Sigmoid colon (tissue), 7 donors: ENCODE measurements around the gene CNN2. TPM values are rescaled to one million over a fixed set of nuclear protein-coding genes. Genes with fewer than 3 reads are reported as not detected.

Source experiments
- DNase-seq: peaks from one replicate; pipeline ENCODE4 v3.0.0-alpha.2; 2019
- H3K27ac ChIP-seq, 4 donors: fragments of 200-600 bp; sonication (generic); one replicate each; pipeline ENCODE4 v1.5.1; 2016 to 2019; ENCODE audit warnings: mild to moderate bottlenecking in 1 of 4
- H3K27me3 ChIP-seq, 3 donors: fragments of 200-600 bp; sonication (generic); one replicate each; pipeline ENCODE4 v1.5.1; 2019; ENCODE audit warnings: mild to moderate bottlenecking in 1 of 3
- H3K36me3 ChIP-seq, 4 donors: fragments of 200-600 bp; sonication (generic); one replicate each; pipeline ENCODE4 v1.5.1; 2016 to 2019
- H3K4me1 ChIP-seq, 4 donors: fragments of 200-600 bp; sonication (generic); one replicate each; pipeline ENCODE4 v1.5.1; 2017 to 2019
- H3K4me3 ChIP-seq, 4 donors: fragments of 200-600 bp; sonication (generic); one replicate each; pipeline ENCODE4 v1.5.1; 2017 to 2019; ENCODE audit warnings: mild to moderate bottlenecking in 2 of 4, moderate library complexity in 1 of 4
- H3K9me3 ChIP-seq, 4 donors: fragments of 200-600 bp in 3 of 4; sonication (generic) in 3 of 4; one replicate each; pipeline versions ENCODE4 v1.5.1 to v1.6.1; 2013 to 2019
- EP300 ChIP-seq, 4 donors: sonication (generic); formaldehyde crosslinking; IDR thresholded peaks; one replicate each; pipeline ENCODE4 v1.6.1; 2017; ENCODE audit warnings: antibody characterized with exemption in 4 of 4
- POLR2A ChIP-seq, 2 donors: fragments of 450-650 bp; IDR thresholded peaks; one replicate each; pipeline ENCODE4 v1.6.1; 2016; ENCODE audit warnings: antibody characterized with exemption in 2 of 2, mild to moderate bottlenecking in 2 of 2, moderate library complexity in 2 of 2
- POLR2AphosphoS5 ChIP-seq, 4 donors: sonication (generic); formaldehyde crosslinking; IDR thresholded peaks; one replicate each; pipeline ENCODE4 v1.6.1; 2017; ENCODE audit warnings: antibody characterized with exemption in 4 of 4
- whole genome bisulfite sequencing, 2 donors: extraction: QIAGEN DNeasy Blood & Tissue Kit; methylation state at CpG; one replicate each; pipeline ENCODE4 v1.1.7; 2013; 5-methylcytosine and 5-hydroxymethylcytosine counted together
- intact Hi-C: fragments of 100-400 bp; cut with DNase I; formaldehyde crosslinking; loops from one replicate; pipeline ENCODE4 v1.15.1; 2023
- polyA plus RNA-seq, 3 donors: library from polyadenylated mRNA; stranded (reverse); fragments of 200-250 nt; gene quantifications; one replicate each; pipeline ENCODE4 v1.2.3, GENCODE V29; 2013
- total RNA-seq, 4 donors: library from RNA; depleted of rRNA; stranded (reverse); fragments of >200 nt; gene quantifications; one replicate each; pipeline ENCODE4 v1.1.0, GENCODE V29; 2016
- TF ChIP-seq, protein P1 (sequence below), 4 experiments: fragments of 450-650 bp in 3 of 4; fragments of 200-600 bp in 1 of 4; IDR thresholded peaks; one replicate each; pipeline ENCODE4 v1.5.1; 2016 to 2019; ENCODE audit warnings: antibody characterized with exemption in 4 of 4, mild to moderate bottlenecking in 3 of 4, moderate library complexity in 2 of 4
- donor health status: healthy with polysubstance abuse.
- donor health status: Bipolar disorder and iron deficiency.
- donor health status: healthy.

CNN2 gene
- total and polyA plus RNA-seq, 7 donors: 25.5 to 115 (median 48.0) TPM

DNA sequence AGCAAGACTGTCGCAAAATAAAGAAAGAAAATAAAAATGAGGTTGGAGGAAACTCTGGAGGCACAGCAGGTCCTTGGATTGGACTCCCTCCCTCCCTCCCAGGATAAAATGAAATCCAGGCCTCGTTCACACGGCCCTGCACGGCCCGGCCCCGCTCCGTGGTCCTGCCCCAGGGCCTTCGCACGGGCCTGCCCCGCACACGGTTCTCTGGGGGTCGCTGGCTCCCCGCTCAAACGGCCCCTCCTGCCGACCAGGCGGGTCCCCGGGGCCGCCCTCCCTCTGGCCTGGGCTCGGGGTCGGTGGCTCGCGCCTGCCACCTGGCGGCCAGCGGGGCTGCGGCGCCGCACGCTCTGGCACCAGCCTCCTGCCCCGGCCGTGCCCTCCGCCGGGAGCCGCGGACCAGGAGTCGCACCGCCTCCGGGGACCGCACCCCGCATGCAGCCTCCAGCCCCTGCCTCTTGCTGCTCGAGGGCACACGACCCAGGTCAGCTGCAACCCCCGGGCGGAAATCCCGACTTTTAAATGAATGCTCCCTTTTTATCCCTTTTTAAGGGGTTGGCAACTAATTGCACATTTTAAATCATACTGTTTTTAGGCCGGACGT lies 43.7 kb upstream of the CNN2 start:
- no peak for TF ChIP-seq POLR2AphosphoS5 (IDR thresholded peaks at IDR 0.05)
- TF ChIP-seq, protein P1, sequence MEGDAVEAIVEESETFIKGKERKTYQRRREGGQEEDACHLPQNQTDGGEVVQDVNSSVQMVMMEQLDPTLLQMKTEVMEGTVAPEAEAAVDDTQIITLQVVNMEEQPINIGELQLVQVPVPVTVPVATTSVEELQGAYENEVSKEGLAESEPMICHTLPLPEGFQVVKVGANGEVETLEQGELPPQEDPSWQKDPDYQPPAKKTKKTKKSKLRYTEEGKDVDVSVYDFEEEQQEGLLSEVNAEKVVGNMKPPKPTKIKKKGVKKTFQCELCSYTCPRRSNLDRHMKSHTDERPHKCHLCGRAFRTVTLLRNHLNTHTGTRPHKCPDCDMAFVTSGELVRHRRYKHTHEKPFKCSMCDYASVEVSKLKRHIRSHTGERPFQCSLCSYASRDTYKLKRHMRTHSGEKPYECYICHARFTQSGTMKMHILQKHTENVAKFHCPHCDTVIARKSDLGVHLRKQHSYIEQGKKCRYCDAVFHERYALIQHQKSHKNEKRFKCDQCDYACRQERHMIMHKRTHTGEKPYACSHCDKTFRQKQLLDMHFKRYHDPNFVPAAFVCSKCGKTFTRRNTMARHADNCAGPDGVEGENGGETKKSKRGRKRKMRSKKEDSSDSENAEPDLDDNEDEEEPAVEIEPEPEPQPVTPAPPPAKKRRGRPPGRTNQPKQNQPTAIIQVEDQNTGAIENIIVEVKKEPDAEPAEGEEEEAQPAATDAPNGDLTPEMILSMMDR (IDR thresholded peaks at IDR 0.05): peak in 3 of 4 experiments; percentile 48 to 97 (median 61)
- peak overlapping the region in 3 of 4 donors; percentile 28 to 42 (median 42) for H3K4me3 ChIP-seq
- peak; percentile 80 for DNase-seq
- peak overlapping the region; percentile 81 to 88 (median 86) for H3K27ac ChIP-seq
- 1 to 2% methylated on average over 46 of the region's 46 CpGs for WGBS, 2 donors
- peaks cover 0 to 29% (median 26%) of the 10 kb centered on the region in 4 donors for H3K4me1 ChIP-seq
- no peaks in the 10 kb centered on the region for H3K27me3 ChIP-seq
- H3K9me3 ChIP-seq: no peaks in the 10 kb centered on the region
- H3K36me3 ChIP-seq: peaks cover 0 to 12% (median 4%) of the 10 kb centered on the region in 4 donors
- intact Hi-C loops: loop anchor here (1.0 to 5.0 kb wide), 3 partner anchors 61 to 215 kb away; partner anchors contain the start of gene CFD

DNA sequence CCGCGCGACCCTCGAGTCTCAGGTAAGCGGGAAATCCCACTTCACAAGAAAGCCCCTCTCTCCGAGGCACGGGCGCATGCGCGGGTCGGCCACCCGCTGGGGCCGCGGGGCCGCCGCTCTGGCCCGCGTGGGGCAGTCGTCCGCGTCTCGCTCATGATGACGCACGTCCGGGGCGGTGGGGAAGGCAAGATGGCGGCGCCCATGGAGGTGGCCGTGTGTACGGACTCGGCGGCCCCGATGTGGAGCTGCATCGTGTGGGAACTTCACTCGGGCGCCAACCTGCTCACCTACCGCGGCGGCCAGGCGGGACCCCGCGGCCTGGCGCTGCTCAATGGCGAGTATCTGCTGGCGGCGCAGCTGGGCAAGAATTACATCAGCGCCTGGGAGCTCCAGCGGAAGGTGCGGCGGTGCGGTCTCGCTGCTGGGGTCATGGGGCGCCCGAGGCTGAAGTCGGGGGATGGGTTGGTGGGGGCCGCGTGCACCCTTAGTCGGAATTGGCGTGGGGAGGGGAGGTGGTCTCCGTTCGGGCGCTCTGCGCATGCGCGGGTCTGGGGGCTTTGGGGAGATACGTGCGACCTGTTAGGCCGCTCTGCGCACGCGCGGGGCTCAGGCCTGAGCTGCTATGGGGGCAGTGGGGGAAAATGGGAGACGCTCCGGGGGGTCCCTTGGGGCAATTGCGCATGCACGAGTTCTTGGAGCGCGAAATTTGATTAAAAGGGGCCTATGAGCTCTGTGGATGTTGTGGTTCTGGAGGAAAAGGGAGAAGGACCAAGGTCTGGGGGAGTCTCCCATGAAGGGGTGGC lies 42.0 kb upstream of the CNN2 start, which contains the start of gene WDR18:
Gene WDR18 (plus strand): TSS at position 181 of the 803 bp plus-strand sequence. CDS start 9 bp downstream, at position 190.
- intact Hi-C loops: loop anchor here (5.0 kb wide), 1 partner anchor 217 kb away; no protein-coding TSS in a partner anchor
- TF ChIP-seq EP300 (IDR thresholded peaks at IDR 0.05) (no peak), POLR2A (IDR thresholded peaks at IDR 0.05) (peak; percentile 8 to 49), POLR2AphosphoS5 (IDR thresholded peaks at IDR 0.05) (peak; percentile 79 to 90 (median 84))
- TF ChIP-seq, protein P1 (IDR thresholded peaks at IDR 0.05): peak in 1 of 4 experiments; percentile 28
- 1% methylated on average over 78 of the region's 78 CpGs for WGBS, 2 donors

DNA sequence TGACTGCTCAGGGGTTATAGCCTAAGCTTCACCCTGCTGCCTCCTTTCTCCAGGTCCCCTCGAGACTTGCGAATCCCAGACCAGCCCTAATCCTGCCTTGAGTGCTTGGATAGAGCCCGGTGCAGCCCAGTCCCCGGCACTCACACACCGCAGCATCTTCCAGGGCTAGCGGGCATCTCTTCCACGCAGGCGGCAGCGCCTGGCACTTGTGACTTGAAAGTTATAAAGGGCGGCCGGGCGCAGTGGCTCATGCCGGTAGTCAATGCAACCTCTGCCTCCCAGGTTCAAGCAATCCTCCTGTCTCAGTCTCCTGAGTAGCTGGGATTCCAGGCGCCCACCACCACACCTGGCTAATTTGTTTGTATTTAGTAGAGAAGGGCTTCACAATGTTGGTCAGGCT lies 40.3 kb upstream of the CNN2 start:
- Histone ChIP-seq H3K9me3 (no peaks in the 10 kb centered on the region), H3K4me1 (peaks cover 0 to 29% (median 26%) of the 10 kb centered on the region in 4 donors), H3K27me3 (no peaks in the 10 kb centered on the region), H3K36me3 (peaks cover 0 to 39% (median 18%) of the 10 kb centered on the region in 4 donors), H3K27ac (no peak overlapping the region), H3K4me3 (no peak overlapping the region)
- no peak for DNase-seq
- WGBS, 2 donors: 94 to 95% methylated on average over 14 of the region's 14 CpGs
- intact Hi-C loops: no loop called here
- TF ChIP-seq POLR2AphosphoS5 (IDR thresholded peaks at IDR 0.05): no peak
- TF ChIP-seq POLR2A (IDR thresholded peaks at IDR 0.05): no peak
- no peak for TF ChIP-seq EP300 (IDR thresholded peaks at IDR 0.05)
- TF ChIP-seq, protein P1 (IDR thresholded peaks at IDR 0.05): no peak

More for the DNA sequence above, 42.0 kb upstream of the CNN2 start, which contains the start of gene WDR18:
- H3K9me3 ChIP-seq: no peaks in the 10 kb centered on the region
- peaks cover 0 to 29% (median 26%) of the 10 kb centered on the region in 4 donors for H3K4me1 ChIP-seq
- H3K36me3 ChIP-seq: peaks cover 0 to 21% (median 5%) of the 10 kb centered on the region in 4 donors
- peak; percentile 97 for DNase-seq
- H3K4me3 ChIP-seq: peak within 1 kb of the TSS; percentile 76 to 92 (median 84)
- peak within 1 kb of the TSS; percentile 81 to 88 (median 86) for H3K27ac ChIP-seq
- H3K27me3 ChIP-seq: no peaks in the 10 kb centered on the region

DNA sequence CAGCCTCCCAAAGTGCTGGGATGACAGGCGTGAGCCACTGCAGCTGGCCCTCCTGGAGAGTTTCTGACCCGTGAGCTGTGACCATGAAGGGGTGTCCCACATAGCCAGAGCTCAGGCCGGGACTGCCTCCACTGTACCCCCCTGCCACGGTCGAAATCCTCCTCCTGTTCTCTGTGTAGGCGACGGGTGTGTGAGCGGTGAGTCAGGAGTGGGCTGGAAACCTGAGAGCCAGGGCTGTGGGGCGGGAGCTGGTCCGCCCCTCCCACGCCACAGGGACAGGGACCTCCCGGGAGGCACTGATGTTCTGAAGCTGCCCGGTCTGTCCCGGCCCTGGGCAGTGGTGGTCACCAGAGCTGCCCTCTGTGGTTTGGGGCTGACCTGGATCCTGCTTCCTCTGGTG lies 38.3 kb upstream of the CNN2 start:
- intact Hi-C loops: no loop called here
- no peak overlapping the region for H3K27ac ChIP-seq
- peaks cover 0 to 53% (median 19%) of the 10 kb centered on the region in 4 donors for H3K36me3 ChIP-seq
- H3K4me3 ChIP-seq: no peak overlapping the region
- H3K27me3 ChIP-seq: no peaks in the 10 kb centered on the region
- WGBS, 2 donors: 85 to 87% methylated on average over 14 of the region's 14 CpGs
- H3K9me3 ChIP-seq: no peaks in the 10 kb centered on the region
- TF ChIP-seq EP300 (IDR thresholded peaks at IDR 0.05) (no peak), POLR2AphosphoS5 (IDR thresholded peaks at IDR 0.05) (no peak), POLR2A (IDR thresholded peaks at IDR 0.05) (no peak)
- TF ChIP-seq, protein P1 (IDR thresholded peaks at IDR 0.05): no peak
- H3K4me1 ChIP-seq: peaks cover 0 to 21% (median 18%) of the 10 kb centered on the region in 4 donors
- DNase-seq: no peak
